GM10248 (cell line): ENCODE data around the gene PELO.

Source experiments
- CTCF ChIA-PET: fragments of 300-600 bp; sonication (Branson Sonifier 250); formaldehyde crosslinking; extraction: SDS; loops from one replicate; lab custom pipeline; 2021; ENCODE audit warnings: antibody characterized with exemption; lab: Yijun Ruan, JAX
- POLR2A ChIA-PET: fragments of 350-650 bp; sonication (Branson Sonifier 250); formaldehyde crosslinking; extraction: SDS; loops from one replicate; lab custom pipeline; 2020; ENCODE audit warnings: antibody characterized with exemption; lab: Yijun Ruan, JAX
- DNase-seq: peaks from one replicate; pipeline ENCODE4 v3.0.0; 2012; ENCODE audit errors: extremely low spot score
- TF ChIP-seq, protein P1 (sequence below): IDR thresholded peaks from 2 replicates; pipeline ENCODE4 v1.5.1; 2012; ENCODE audit warnings: mild to moderate bottlenecking, low read depth; ENCODE audit errors: extremely low read depth, missing control alignments, control extremely low read depth

The PELO gene

DNA sequence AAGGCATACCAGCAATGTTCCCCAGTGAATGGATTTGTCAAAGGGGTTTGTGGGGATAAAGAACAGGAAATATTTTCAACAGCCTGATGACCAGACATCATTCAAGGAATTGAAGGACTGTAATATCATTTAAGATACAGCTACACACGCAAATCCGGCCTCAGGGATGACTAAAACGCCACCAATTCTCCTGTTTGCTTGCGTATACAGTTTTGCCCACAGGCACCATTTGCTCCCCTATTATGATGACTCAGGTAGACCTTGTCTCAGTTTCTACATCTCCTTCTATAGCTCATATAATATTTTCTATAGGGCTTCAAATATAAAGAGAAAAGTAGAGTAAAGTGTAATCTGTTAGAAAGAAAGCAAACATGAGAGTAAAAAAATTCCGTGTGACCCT lies 29.7 kb upstream of the PELO start:
- CTCF ChIA-PET = interaction anchor here (1.4 to 2.3 kb wide), 3 partner anchors 9 to 64 kb away, joined by 6 to 7 read pairs (median 7); no protein-coding TSS in a partner anchor

DNA sequence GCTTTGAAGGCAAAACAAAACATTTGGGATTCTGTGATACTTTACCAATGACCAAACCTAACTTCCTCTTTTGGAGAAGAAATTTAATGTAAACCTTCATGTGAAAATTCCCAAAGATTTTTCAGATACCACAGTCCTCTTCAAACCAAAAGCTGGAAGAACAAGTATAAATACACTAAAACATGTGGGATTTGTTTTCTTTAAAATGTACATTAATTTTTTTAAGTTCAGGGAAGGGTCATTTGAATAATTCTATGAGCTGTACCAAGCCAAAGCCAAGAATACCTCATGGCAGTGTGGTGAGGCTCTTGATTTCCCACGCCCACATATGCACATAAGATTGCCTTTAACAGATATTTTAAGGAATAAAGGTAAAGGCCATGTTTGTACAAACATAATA lies 28.4 kb upstream of the PELO start:
- CTCF ChIA-PET = interaction anchor here (2.0 kb wide), 1 partner anchor 8 kb away, joined by 7 read pairs; no protein-coding TSS in a partner anchor
- DNase-seq = no peak

More for the DNA sequence above, 29.7 kb upstream of the PELO start:
- no peak for DNase-seq
- TF ChIP-seq, protein P1, sequence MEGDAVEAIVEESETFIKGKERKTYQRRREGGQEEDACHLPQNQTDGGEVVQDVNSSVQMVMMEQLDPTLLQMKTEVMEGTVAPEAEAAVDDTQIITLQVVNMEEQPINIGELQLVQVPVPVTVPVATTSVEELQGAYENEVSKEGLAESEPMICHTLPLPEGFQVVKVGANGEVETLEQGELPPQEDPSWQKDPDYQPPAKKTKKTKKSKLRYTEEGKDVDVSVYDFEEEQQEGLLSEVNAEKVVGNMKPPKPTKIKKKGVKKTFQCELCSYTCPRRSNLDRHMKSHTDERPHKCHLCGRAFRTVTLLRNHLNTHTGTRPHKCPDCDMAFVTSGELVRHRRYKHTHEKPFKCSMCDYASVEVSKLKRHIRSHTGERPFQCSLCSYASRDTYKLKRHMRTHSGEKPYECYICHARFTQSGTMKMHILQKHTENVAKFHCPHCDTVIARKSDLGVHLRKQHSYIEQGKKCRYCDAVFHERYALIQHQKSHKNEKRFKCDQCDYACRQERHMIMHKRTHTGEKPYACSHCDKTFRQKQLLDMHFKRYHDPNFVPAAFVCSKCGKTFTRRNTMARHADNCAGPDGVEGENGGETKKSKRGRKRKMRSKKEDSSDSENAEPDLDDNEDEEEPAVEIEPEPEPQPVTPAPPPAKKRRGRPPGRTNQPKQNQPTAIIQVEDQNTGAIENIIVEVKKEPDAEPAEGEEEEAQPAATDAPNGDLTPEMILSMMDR = no peak
- POLR2A ChIA-PET = no interaction called here

DNA sequence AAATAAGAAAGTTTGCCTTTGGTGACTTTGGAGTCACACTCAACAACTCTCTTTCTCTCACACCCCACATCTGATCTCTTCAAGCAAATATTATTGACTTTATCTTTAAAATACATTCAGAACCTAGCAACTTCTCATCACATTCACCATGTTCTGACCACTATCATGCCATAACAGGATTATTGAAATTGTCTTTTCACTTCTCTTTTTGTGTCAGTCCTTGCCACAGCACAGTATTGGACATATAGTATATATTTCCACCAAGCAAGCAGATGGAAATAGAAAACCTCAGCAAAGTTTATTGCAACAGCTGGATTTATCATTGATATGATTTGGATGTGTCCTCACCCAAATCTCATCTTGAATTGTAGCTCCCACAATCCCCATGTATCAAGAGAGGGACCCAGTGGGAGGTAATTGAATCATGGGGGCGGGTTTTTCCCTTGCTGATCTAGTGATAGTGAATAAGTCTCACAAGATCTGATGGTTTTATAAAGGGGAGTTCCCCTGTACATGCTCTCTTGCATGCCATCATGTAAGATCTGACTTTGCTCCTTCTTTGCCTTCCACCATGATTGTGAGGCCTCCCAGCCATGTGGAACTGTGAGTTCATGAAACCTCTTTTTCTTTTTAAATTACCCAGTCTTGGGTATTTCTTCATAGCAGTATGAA lies 26.9 kb upstream of the PELO start:
- TF ChIP-seq, protein P1 = no peak
- POLR2A ChIA-PET = no interaction called here
- no peak for DNase-seq
- CTCF ChIA-PET = interaction anchor here (1.2 kb wide), 1 partner anchor 27 kb away, joined by 3 read pairs; the partner anchor contains the start of genes ITGA1 and PELO

More for the DNA sequence above, 28.4 kb upstream of the PELO start:
- POLR2A ChIA-PET = no interaction called here
- TF ChIP-seq, protein P1 = no peak

DNA sequence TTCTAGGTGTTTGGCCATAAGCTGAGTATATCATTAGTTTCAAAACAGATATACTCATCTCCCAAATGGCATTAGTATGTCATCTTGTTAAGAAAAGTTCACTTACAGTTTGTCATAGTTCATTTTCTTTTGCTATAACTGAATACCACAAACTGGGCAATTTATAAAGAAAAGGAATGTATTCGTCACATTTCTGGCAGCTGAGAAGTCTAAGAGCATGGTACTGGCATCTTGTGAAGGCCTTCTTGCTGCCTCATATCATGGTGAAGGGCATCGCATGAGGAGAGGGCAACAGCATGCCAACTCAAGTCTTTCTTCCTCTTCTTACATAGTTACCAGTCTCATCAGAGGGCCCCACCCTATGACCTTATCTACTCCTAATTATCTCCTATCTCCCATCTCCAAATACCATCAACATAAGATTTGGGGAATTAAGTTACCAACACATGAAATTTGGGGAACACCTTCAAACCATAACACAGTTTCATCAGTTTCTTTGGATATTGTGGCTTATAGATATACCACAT lies 20.4 kb upstream of the PELO start:
- no peak for DNase-seq
- ChIA-PET POLR2A (no interaction called here), CTCF (interaction anchor here (0.8 to 2.0 kb wide), 5 partner anchors 9 to 148 kb away, joined by 3 to 7 read pairs (median 3); no protein-coding TSS in a partner anchor)
- TF ChIP-seq, protein P1 = no peak

DNA sequence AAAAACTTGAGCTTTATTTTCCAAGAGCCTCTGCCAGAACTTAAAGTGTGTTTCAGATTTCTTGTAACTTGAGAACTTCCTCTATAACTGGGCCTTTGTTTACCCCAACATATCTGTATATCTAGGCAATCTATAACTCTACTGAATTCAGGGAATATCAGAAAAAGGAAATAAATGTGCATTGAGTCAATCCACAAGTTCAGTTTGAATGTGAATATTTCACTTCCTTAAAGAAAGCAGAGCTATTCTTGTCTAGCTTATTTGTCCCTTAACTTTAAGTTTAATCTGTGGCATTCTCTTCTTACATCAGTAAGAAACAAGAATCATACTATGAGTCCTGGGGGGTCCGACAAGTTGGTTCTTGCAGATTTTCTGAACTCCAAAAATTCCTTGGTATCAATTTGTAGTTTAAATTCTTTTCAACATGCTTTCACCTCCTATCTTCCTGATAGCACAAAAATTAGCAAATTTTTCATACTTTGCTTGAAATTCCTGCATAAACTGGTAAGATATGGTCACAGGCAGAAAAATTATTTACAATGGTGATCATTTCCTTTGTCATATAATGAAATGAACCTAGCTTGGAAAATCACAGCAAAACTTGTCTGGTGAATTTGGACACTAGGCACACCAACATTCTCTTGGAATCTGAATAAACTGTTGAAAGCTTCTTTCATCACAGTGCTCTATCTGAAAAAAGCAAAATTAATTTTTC lies 19.8 kb upstream of the PELO start:
- ChIA-PET POLR2A (no interaction called here), CTCF (interaction anchor here (0.8 to 2.0 kb wide), 5 partner anchors 9 to 148 kb away, joined by 3 to 7 read pairs (median 3); no protein-coding TSS in a partner anchor)
- TF ChIP-seq, protein P1 = no peak
- DNase-seq = no peak

DNA sequence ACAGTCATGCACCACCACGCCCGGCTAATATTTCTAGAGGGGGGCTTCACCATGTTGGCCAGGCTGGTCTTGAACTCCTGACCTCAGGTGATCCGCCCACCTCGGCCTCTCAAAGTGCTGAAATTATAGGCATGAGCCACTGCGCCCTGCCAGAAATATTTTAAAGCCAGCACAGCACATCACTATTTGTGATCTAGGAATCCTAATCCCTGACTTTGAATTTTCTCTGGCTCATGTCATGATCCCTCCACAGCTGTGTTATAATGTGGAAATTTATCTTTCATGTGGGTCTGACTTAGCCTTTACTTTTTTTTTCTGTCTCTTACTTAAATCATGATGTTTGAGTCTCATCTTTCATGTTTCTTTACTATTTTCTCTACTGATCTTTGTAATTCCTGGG lies 18.7 kb upstream of the PELO start:
- TF ChIP-seq, protein P1 = no peak
- CTCF ChIA-PET = no interaction called here
- DNase-seq = no peak
- POLR2A ChIA-PET = no interaction called here
